HG03108 (cell line): ENCODE data around the gene MYG1.
"Not testable (repeated sequence)": the region's sequence is repeated elsewhere in the genome, so short reads cannot be mapped to it uniquely, and the experiment has no call there.

Experiments
- ATAC-seq: cut with Tn5 transposase; IDR thresholded peaks from one replicate; pipeline ENCODE4 v1.9.1; 2021; ENCODE audit warnings: moderate library complexity; ENCODE audit not compliant: unreplicated experiment

The MYG1 gene

DNA sequence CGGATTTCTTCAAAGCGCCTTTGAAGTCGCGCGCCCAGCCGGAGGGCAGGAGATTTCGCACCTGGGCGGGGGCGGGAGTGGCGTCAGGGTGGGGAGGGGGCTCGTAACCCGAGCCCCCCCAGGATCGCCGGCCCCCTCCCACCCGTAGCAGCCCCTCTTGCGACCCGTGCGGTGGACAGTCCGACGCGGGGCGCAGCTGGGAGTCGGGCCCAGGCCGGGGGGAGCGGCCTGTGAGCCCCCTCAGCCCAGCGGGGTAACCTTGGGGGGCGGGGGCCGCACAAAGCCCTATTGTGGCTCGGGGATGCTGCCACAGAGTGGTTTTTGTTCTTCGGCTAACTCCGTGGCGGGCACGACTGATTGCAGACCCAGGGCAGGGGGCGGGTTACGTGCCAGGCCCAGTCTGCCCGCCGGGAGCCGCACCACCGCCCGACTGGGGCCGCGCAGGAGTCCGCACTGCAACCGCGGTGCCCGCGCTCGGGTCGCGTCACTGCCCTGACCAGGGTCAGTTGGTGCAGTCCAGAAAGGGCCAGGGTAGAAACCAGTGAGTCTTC lies 26.1 kb downstream of the MYG1 start:
- ATAC-seq = no peak

DNA sequence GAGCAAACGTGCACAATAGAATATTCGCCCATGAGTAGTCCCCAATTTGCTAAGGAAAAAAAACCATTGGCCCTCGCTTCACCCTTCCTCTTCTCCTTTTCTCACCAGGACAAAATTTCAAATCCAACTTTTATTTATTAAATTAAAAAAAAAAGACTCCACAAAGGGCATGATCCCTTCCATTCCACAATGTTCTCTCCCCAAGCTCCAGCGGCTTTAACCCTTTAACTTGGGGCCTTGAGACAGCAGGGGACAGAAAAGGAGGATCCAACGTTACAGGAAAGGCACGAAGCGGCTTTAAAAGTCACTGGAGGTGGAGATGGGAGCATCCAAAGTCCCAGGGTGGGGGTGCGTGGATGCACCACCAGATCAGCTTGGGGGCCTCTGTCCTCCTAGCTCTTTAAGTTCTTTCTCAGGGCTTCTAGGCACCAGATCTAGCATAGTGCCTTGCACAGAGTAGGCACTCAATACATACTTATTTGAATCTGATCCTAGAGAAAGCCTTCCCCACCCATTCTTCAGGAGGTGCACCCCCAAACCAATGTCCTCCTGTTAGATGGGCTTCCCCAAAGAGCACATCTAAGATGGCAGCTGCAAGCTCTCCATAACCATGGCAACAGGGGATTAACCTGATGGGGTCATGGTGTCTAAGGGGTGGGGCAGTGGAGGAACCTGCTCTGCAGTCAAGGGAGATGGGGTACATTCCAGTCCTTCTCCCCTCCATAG lies 27.1 kb downstream of the MYG1 start:
- no peak for ATAC-seq

DNA sequence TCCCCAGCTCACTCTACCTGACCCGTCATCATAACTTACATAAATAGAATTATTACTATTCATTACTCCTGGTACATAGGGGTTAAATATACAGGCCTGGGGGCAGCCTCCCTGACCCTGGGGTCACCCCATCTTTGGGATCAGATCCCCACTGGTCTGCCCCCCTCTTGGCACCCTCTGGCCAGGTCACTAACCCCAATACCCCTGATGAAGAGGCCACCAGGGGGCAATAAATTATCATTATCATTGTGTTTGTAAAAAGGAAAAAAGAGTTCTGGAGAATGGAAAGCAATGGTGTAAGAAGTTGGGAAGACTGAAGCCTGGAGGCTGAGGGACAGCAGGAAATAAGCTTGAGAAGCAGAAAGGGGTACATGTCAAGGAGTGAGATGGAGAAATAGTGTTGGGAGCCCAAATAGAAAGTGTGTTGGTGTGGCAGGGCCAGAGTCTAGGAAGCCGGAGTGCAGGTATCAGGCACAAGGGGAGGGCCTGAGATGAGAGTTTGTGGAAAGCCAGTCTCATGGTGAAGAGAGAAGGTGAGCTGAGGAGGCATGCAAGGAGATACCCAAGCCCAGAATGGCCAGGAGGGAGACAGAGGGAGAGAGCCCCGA lies 28.0 kb downstream of the MYG1 start:
- no peak for ATAC-seq

- no peak for ATAC-seq
Measured at GRCh38 chr12:53328043-53328435, 28.5 kb downstream of the MYG1 start.

- no peak for ATAC-seq
Measured at GRCh38 chr12:53330671-53331070, 31.2 kb downstream of the MYG1 start.

DNA sequence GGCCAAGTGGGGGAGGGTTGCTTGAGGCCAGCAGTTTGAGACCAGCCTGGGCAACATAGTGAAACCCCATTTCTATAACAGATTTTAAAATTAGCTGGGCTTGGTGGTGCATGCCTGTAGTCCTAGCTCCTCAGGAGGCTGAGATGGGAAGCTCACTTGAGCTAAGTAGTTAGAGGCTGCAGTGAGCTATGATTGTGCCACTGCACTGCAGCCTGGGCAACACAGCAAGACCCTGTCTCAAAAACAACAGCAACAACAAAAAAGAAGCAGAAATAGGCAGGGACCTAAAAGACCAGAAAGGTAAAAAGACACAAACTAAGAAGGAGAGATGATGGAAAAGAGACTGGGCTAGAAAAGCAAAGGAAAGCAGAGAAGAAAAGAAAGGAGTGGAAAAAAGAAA lies 32.8 kb downstream of the MYG1 start:
- ATAC-seq = not testable (repeated sequence)

DNA sequence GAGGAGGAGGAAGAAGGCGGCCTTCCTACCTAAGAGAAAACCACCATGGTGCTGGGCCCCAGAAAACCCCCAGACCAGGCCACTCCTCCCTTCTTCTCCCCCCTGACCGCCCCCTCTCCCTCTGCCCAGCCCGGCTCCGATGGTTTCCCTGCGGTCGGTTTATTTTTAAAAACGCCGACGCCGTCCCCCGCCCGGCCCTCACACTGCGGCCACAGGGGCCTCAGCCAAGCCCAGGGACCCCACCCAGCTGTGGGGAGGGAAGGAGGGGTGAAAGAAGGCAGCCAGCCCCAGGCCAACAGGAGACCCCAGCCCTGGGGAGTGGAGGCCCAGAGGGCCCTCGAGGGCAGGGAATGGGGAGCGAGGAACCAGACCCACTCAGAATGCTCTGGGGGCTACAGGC lies 33.2 kb downstream of the MYG1 start:
- no peak for ATAC-seq

DNA sequence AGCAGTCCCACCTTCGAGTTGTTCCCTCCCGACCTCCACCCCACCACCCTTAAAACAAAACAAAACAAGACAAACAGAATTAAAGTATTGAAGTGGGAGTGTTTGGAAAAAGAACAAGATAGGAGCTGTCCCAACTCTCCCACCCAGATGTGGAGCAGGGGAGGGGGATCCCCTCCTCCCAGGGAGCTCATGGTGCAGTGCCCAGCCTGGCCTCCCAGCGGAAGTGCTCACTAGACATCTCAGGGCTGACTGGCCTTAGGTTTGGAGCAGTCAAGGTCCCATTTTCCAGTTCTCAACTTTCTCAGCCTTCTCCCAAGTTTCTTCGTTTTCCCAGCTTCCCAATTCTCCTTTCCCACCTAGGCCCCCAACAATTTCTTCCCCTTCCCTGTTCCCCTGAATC lies 33.8 kb downstream of the MYG1 start:
- ATAC-seq = no peak

GRCh38 chr12:53333845-53334244 lies 34.4 kb downstream of the MYG1 start:
- ATAC-seq = no peak

GRCh38 chr12:53334822-53335221 lies 35.3 kb downstream of the MYG1 start:
- ATAC-seq = no peak

DNA sequence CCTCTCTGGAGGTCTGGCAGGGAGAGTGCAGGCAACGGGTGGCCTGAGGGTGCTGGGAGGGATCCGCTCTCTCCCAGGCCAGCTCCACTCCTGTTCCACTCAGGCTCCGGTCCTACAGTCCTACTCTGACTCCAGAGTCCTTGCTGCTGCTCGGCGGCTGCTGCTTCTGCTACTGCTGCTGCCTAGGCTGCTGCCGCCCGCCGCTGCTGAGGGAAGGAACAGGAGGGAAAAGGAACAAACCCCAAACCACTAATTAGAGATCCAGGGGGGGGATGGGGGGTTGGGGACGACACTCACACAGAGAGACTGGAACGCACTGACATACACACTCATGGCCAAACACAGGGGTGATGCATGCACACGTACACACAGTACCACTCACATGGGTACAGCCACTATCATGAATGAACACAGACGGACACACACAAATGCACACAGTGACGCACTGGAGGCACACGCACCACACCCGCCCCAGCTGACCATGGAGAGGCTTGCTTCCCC lies 36.7 kb downstream of the MYG1 start, which contains the start of gene SP7:
Gene SP7 (minus strand): TSS at position 174 of the 501 bp plus-strand sequence. CDS start 708 bp downstream, outside the sequence.
- no peak for ATAC-seq

DNA sequence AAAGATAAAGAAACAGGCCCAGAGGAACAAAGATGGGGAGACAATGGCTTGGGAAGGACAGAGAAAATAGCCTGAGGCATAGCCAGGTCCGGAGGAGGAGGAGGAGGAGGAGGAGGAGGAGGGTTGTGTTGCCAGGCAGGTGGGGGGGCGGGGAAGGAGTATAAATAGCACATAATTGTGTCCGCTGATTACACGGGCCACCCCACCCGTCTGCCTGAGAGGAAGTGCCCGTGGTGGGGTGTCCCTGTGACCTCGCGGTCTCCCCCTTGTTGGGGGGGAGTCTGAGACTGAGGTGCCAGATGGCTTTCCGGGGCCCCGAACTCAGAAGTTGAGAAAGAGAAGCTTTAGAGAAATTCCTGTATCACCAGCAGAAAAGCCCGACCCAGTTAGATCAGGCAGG lies 38.5 kb downstream of the MYG1 start:
- ATAC-seq = no peak

DNA sequence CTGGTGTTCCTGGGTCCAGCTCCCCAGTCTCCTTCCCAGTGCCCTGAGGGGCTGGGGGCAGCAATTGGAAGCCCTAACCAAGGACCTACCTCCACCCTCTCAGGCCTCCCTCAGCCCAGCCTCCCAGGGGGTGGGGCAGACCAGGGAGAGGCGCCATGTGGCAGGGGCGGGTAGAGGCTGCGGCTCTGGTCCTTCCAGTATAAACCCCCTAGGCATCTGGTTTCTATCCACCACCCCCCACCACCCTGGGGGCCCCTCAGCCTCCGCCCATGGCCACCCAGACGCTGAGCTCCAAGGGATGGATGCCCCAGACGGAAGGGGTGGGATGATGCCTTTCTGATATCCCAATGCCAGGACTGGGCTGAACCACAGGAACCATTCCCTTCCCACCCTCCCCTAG lies 39.4 kb downstream of the MYG1 start:
- ATAC-seq = no peak

GRCh38 chr12:53340398-53340797 lies 40.9 kb downstream of the MYG1 start:
- ATAC-seq = no peak

DNA sequence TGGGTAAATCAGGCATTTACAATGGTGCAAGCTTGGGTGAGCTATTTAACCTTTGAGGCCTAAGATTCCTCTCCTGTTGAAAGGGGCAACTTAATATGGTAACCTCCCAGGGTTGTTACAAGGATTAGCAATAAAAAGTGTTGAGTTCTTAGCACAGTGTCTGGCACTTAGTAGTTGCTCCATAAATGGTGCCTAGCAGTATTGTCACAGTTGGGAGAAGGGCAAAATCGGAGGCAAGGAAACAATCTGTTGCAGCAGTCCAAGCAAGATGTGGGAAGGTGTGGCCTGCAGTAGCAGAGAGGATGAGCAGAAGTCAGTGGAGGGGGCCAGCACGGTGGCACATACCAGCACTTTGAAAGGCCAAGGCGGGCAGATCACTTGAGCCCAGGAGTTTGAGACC lies 44.0 kb downstream of the MYG1 start:
- no peak for ATAC-seq

DNA sequence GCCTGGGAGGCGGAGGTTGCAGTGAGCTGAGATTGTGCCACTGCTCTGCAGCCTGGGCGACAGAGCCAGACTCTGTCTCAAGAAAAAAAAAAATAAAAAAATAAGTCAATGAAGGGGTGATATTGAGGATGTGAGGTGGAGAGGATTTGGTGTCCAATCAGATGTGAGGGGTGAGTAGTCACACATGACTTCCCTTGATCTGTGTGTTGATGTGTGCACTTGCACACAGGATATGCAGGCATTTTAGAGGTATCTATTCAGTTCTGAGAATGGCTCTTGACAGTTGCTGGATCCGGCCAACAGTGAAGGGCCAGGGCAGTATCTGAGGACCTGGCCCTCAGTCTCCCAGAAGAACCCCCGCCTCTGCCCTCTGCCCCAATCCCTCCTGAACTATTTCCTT lies 44.5 kb downstream of the MYG1 start:
- no peak for ATAC-seq

DNA sequence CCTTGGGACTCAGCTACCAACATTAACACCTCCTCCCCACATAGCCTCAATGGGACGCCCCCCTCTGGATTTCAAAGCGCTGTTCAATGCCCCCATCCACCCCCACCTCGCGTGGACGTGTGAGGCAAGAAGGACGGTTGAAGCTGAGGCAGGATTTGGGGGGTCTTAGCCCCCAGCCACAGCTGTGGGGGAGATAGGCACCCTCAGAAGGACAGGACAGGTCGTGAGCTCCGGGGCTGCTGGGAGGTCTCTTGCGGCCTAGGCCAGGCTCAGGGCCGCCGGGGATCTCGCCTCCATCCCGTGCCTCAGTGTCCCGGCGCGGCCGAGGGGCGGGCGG lies 45.0 kb downstream of the MYG1 start:
- no peak for ATAC-seq

DNA sequence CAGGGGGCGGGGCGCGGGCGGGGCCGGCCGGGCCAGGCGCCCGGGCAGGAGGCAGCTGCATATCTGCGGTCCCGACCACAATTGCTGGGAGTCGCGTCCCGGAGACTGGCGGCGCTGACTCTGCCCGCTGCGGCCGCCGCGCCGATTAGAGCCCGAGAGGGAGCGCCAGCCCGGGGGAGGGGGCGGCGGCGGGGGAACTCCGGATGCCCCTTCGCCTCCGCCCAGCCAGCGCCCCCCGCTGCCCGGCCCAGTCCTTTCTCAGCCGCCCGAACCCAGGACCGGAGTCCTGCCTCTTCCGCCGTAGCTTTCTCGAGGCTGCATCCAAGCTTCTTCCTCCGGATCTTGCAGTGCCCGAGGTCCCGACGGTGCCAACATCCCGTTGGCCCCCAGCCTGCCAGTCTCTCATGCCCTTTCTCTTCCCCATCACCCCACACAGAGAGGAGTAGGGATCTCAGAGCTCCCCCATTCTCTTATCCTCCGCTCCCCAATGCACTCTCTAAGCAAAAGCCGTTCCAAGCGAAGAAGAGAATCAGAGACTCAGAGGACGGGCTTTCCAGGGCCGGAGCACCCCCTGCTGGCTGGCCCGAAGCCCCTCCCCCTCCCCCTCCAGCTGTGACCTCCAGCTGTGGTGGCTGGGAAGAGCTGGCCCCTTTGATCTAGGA lies 45.5 kb downstream of the MYG1 start:
- peak; percentile 60 for ATAC-seq

- ATAC-seq = no peak
Measured at GRCh38 chr12:53345486-53346188, 46.1 kb downstream of the MYG1 start.

DNA sequence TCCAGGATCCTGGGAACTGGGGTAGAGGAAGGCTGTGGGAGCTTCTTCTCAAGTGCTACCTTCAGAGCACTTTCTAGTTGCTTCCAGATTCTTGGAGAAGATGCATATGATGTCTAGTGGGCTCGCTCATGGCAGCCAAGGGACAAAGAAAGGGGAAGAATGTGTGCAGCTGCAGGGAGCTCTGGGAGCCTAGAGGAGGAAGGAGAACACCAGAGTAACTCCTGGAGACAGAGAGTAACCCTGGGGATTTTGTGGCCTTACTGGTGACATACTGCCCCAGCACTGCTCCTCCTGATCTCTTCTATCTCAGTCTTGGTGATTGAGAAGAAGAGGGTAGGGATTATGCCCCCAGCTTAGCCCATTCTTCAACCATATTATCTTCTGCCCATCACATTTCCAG lies 47.0 kb downstream of the MYG1 start:
- ATAC-seq = no peak

DNA sequence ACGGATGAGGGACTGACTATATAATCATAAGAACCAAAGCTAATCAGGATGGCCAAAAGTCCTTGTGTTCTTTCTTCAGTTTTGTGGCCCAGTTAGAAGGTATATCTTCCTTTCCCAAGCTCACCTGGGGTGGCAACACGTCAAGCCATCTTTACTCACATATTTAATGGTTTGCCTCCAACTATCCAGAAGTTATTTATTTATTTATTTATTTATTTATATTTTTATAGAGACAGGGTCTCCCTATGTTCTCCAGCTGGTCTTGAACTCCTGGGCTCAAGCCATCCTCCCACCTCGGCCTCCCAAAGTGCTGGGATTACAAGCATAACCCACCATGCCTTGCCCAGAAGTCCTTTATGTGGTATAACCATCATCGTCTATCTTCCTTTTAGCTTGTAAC lies 48.4 kb downstream of the MYG1 start:
- no peak for ATAC-seq
